Measurements from ENCODE around the gene MOSPD3. TPM values are rescaled to one million over a fixed set of nuclear protein-coding genes. Genes with fewer than 3 reads are reported as not detected.

The MOSPD3 gene
- total RNA-seq, result 10 to 100 TPM; 15.4 to 16.7 TPM

GRCh38 chr7:100611983-100612729 is at the start of gene MOSPD3:
TSS of gene MOSPD3 (plus strand) at chr7:100612540. CDS start at chr7:100612792, 252 bp downstream.
- CTCF ChIA-PET, result interaction anchor here (0.6 to 2.5 kb wide), 15 partner anchors 9 to 531 kb away, joined by 3 to 17 read pairs (median 5); partner anchors contain the start of genes FBXO24, LRCH4 and POP7

GRCh38 chr7:100563100-100563564 is 49.2 kb upstream of the MOSPD3 start:
- CTCF ChIA-PET, result interaction anchor here (0.5 to 2.8 kb wide), 18 partner anchors 9 to 310 kb away, joined by 3 to 15 read pairs (median 4); partner anchors contain the start of gene AGFG2
- POLR2A ChIA-PET, result no interaction called here

More at GRCh38 chr7:100611983-100612729, at the start of gene MOSPD3:
- POLR2A ChIA-PET, result interaction anchor here (0.8 to 2.8 kb wide), 7 partner anchors 14 to 183 kb away, joined by 3 to 23 read pairs (median 10); partner anchors contain the start of genes FBXO24, LRCH4 and POP7

GRCh38 chr7:100563809-100564400 is 48.4 kb upstream of the MOSPD3 start:
- ChIA-PET POLR2A (interaction anchor here (0.7 kb wide), 2 partner anchors 78 to 144 kb away, joined by 3 to 7 read pairs; no protein-coding TSS in a partner anchor), CTCF (interaction anchor here (0.5 to 2.8 kb wide), 26 partner anchors 10 to 309 kb away, joined by 3 to 25 read pairs (median 4); partner anchors contain the start of genes AGFG2, FBXO24, LRCH4 and MOSPD3)

GRCh38 chr7:100564405-100564804 is 47.9 kb upstream of the MOSPD3 start:
- ChIA-PET CTCF (interaction anchor here (0.7 to 2.8 kb wide), 25 partner anchors 10 to 161 kb away, joined by 3 to 25 read pairs (median 5); partner anchors contain the start of genes AGFG2, FBXO24, LRCH4 and MOSPD3), POLR2A (interaction anchor here (0.7 kb wide), 2 partner anchors 78 to 144 kb away, joined by 3 to 7 read pairs; no protein-coding TSS in a partner anchor)

- ChIA-PET CTCF (interaction anchor here (1.1 to 2.8 kb wide), 14 partner anchors 11 to 158 kb away, joined by 3 to 25 read pairs (median 7); partner anchors contain the start of genes AGFG2, FBXO24, LRCH4 and MOSPD3), POLR2A (interaction anchor here (0.7 kb wide), 1 partner anchor 219 kb away, joined by 5 read pairs; no protein-coding TSS in a partner anchor)
Measured at GRCh38 chr7:100565133-100565571, 47.2 kb upstream of the MOSPD3 start.

- POLR2A ChIA-PET, result no interaction called here
- CTCF ChIA-PET, result interaction anchor here (0.6 to 2.8 kb wide), 11 partner anchors 12 to 235 kb away, joined by 3 to 25 read pairs (median 8); partner anchors contain the start of genes AGFG2, FBXO24 and LRCH4
Measured at GRCh38 chr7:100566018-100566531, 46.3 kb upstream of the MOSPD3 start.

GRCh38 chr7:100567031-100567730 is 45.2 kb upstream of the MOSPD3 start:
- POLR2A ChIA-PET, result interaction anchor here (0.6 kb wide), 1 partner anchor 332 kb away, joined by 3 read pairs; no protein-coding TSS in a partner anchor
- CTCF ChIA-PET, result interaction anchor here (1.0 to 2.2 kb wide), 3 partner anchors 8 to 124 kb away, joined by 3 to 8 read pairs (median 4); no protein-coding TSS in a partner anchor

- CTCF ChIA-PET, result interaction anchor here (1.6 to 2.2 kb wide), 2 partner anchors 8 to 124 kb away, joined by 4 to 8 read pairs; no protein-coding TSS in a partner anchor
Measured at GRCh38 chr7:100567751-100568175, 44.6 kb upstream of the MOSPD3 start.

GRCh38 chr7:100568176-100568895 is 44.0 kb upstream of the MOSPD3 start:
- POLR2A ChIA-PET, result no interaction called here
- CTCF ChIA-PET, result interaction anchor here (0.6 to 2.2 kb wide), 6 partner anchors 9 to 99 kb away, joined by 3 to 8 read pairs (median 3); no protein-coding TSS in a partner anchor

More at GRCh38 chr7:100567751-100568175, 44.6 kb upstream of the MOSPD3 start:
- POLR2A ChIA-PET, result no interaction called here

- POLR2A ChIA-PET, result interaction anchor here (0.5 kb wide), 1 partner anchor 63 kb away, joined by 11 read pairs; no protein-coding TSS in a partner anchor
- CTCF ChIA-PET, result interaction anchor here (0.6 to 2.2 kb wide), 8 partner anchors 10 to 100 kb away, joined by 3 to 8 read pairs (median 3); no protein-coding TSS in a partner anchor
Measured at GRCh38 chr7:100568896-100569844, 43.2 kb upstream of the MOSPD3 start.

- ChIA-PET POLR2A (interaction anchor here (1.5 kb wide), 1 partner anchor 15 kb away, joined by 8 read pairs; the partner anchor contains the start of gene FBXO24), CTCF (interaction anchor here (0.5 to 1.5 kb wide), 4 partner anchors 12 to 131 kb away, joined by 3 to 6 read pairs (median 4); no protein-coding TSS in a partner anchor)
Measured at GRCh38 chr7:100570954-100571828, 41.1 kb upstream of the MOSPD3 start.

- POLR2A ChIA-PET, result interaction anchor here (1.5 kb wide), 1 partner anchor 15 kb away, joined by 8 read pairs; the partner anchor contains the start of gene FBXO24
- CTCF ChIA-PET, result interaction anchor here (0.6 to 1.5 kb wide), 2 partner anchors 120 to 131 kb away, joined by 4 to 6 read pairs; no protein-coding TSS in a partner anchor
Measured at GRCh38 chr7:100571829-100572116, 40.6 kb upstream of the MOSPD3 start.

- CTCF ChIA-PET, result interaction anchor here (0.5 to 1.4 kb wide), 3 partner anchors 12 to 104 kb away, joined by 5 to 8 read pairs (median 6); no protein-coding TSS in a partner anchor
Measured at GRCh38 chr7:100572281-100572948, 39.9 kb upstream of the MOSPD3 start.

GRCh38 chr7:100572949-100573675 is 39.2 kb upstream of the MOSPD3 start:
- CTCF ChIA-PET, result interaction anchor here (0.9 to 1.4 kb wide), 2 partner anchors 12 to 13 kb away, joined by 5 to 8 read pairs; no protein-coding TSS in a partner anchor

More at GRCh38 chr7:100572281-100572948, 39.9 kb upstream of the MOSPD3 start:
- POLR2A ChIA-PET, result no interaction called here

More at GRCh38 chr7:100572949-100573675, 39.2 kb upstream of the MOSPD3 start:
- POLR2A ChIA-PET, result no interaction called here
